Measurements from ENCODE around the gene CRLF3.
"Not testable (repeated sequence)": the region's sequence is repeated elsewhere in the genome, so short reads cannot be mapped to it uniquely, and the experiment has no call there.

Gene CRLF3

GRCh38 chr17:30735206-30735605, 89.3 kb downstream of the CRLF3 start:
- not testable (repeated sequence) for DNase-seq

DNA sequence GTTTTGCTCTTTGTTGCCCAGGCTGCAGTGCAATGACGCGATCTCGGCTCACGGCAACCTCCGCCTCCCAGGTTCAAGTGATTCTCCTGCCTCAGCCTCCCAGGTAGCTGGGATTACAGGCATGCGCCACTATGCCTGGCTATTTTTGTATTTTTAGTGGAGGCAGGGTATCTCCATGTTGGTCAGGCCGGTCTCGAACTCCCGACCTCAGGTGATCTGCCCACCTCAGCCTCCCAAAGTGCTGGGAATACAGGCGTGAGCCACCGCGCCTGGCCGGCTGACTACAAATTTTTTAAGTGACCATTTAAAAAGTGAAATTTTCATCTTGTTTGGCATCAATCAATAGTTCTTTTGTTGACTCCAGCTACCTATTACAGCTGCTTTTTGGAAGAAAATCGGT, 90.3 kb downstream of the CRLF3 start:
- DNase-seq = not testable (repeated sequence)
